SK-N-MC (cell line): Measurements from ENCODE around the gene PLEKHG2.
A peak's percentile ranks its signal among the peaks of the same experiment; 100 is the strongest.

Experiments
- EZH2 ChIP-seq: fragments of 200-600 bp; sonication (generic); IDR thresholded peaks from one replicate; pipeline ENCODE4 v1.6.1; 2017; ENCODE audit warnings: antibody characterized with exemption
- FOXP2 ChIP-seq: optimal IDR thresholded peaks from 2 replicates; pipeline ENCODE3; 2011; ENCODE audit warnings: mild to moderate bottlenecking, moderate library complexity; ENCODE audit not compliant: insufficient read depth; ENCODE audit errors: extremely low read length, control extremely low read depth

- TF ChIP-seq FOXP2 (peak; percentile 80), EZH2 (no peak)
These were observed 23.3 kb downstream of the PLEKHG2 start, which contains the start of gene RPS16 for GRCh38 chr19:39435499-39436349.
